NK-92 (cell line): ENCODE measurements around the gene GPR156.

Source experiments
- DNase-seq: peaks from one replicate; lab custom pipeline; 2025; ENCODE audit not compliant: unreplicated experiment; lab: John Stamatoyannopoulos, UW

Gene GPR156

GRCh38 chr3:120129718-120130513 lies 155.1 kb downstream of the GPR156 start:
- DNase-seq, result no peak

- no peak for DNase-seq
These were observed 156.0 kb downstream of the GPR156 start for GRCh38 chr3:120129051-120129450.

GRCh38 chr3:120125992-120126391 lies 159.0 kb downstream of the GPR156 start:
- no peak for DNase-seq

- DNase-seq, result no peak
These were observed 165.0 kb downstream of the GPR156 start for GRCh38 chr3:120119846-120120510.
